OCI-LY1 (cell line): Measurements from ENCODE around the gene LMO3.

Experiments
- H2AFZ ChIP-seq: fragments of 200-600 bp; sonication (generic), shearing (Covaris generic); 2 replicates; pipeline ENCODE4 v1.6.0; 2014; ENCODE audit warnings: antibody characterized with exemption, mild to moderate bottlenecking, low read length
- H3F3A ChIP-seq: fragments of 200-600 bp; sonication (generic), shearing (Covaris generic); 2 replicates; pipeline ENCODE4 v1.6.0; 2014; ENCODE audit warnings: mild to moderate bottlenecking, antibody characterized with exemption, low read length, moderate library complexity; ENCODE audit not compliant: insufficient read depth
- H3K27ac ChIP-seq: fragments of 200-600 bp; sonication (generic); 2 replicates; pipeline ENCODE4 v1.5.1; 2014; ENCODE audit warnings: low read length, mixed run types, mild to moderate bottlenecking, low read depth; ENCODE audit not compliant: poor library complexity, severe bottlenecking
- H3K27me3 ChIP-seq: fragments of 200-600 bp; sonication (generic); 2 replicates; pipeline ENCODE4 v1.6.0; 2014; ENCODE audit warnings: antibody characterized with exemption, mild to moderate bottlenecking, low read length, moderate library complexity; ENCODE audit not compliant: insufficient read depth
- H3K36me3 ChIP-seq: fragments of 200-600 bp; sonication (generic); 2 replicates; pipeline ENCODE4 v1.6.1; 2014; ENCODE audit warnings: mild to moderate bottlenecking, antibody characterized with exemption, low read length, moderate library complexity, mixed read lengths; ENCODE audit not compliant: insufficient read depth
- H3K4me1 ChIP-seq: fragments of 200-600 bp; sonication (generic); 2 replicates; pipeline ENCODE4 v1.5.1; 2014; ENCODE audit warnings: mild to moderate bottlenecking, low read length, moderate library complexity; ENCODE audit not compliant: insufficient read depth, severe bottlenecking
- H3K4me2 ChIP-seq: fragments of 200-600 bp; sonication (generic), shearing (Covaris generic); 2 replicates; pipeline ENCODE4 v1.6.1; 2014; ENCODE audit warnings: low read length
- H3K4me3 ChIP-seq: fragments of 200-600 bp; sonication (generic); 2 replicates; pipeline ENCODE4 v1.5.1; 2014; ENCODE audit warnings: low read length, low read depth, mild to moderate bottlenecking, mixed read lengths; ENCODE audit not compliant: poor library complexity, severe bottlenecking
- H3K79me2 ChIP-seq: fragments of 200-600 bp; shearing (Covaris generic); 2 replicates; pipeline ENCODE4 v1.6.1; 2016; ENCODE audit warnings: mixed run types, low read length, mixed read lengths; ENCODE audit not compliant: insufficient read depth
- H3K9ac ChIP-seq: fragments of 200-600 bp; sonication (generic), shearing (Covaris generic); 2 replicates; pipeline ENCODE4 v1.6.1; 2014; ENCODE audit warnings: mild to moderate bottlenecking, low read length, mixed read lengths
- H3K9me2 ChIP-seq: fragments of 200-600 bp; sonication (generic), shearing (Covaris generic); 2 replicates; pipeline ENCODE4 v1.6.1; 2014; ENCODE audit warnings: low read depth, mild to moderate bottlenecking, low read length, mixed read lengths
- H3K9me3 ChIP-seq: fragments of 200-600 bp; shearing (Covaris generic); 2 replicates; pipeline ENCODE4 v1.6.1; 2014; ENCODE audit warnings: low read length, mixed read lengths
- H4K20me1 ChIP-seq: fragments of 200-600 bp; sonication (generic), shearing (Covaris generic); 2 replicates; pipeline ENCODE4 v1.6.0; 2016; ENCODE audit warnings: mild to moderate bottlenecking, low read length; ENCODE audit not compliant: insufficient read depth
- CTCF ChIP-seq: fragments of 200-600 bp; sonication (generic), shearing (Covaris generic); IDR thresholded peaks from 2 replicates; pipeline ENCODE4 v1.5.1; 2017; ENCODE audit warnings: mild to moderate bottlenecking, antibody characterized with exemption, low read length, moderate library complexity, mixed read lengths
- EZH2 ChIP-seq: fragments of 200-600 bp; sonication (generic), shearing (Covaris generic); IDR thresholded peaks from 2 replicates; pipeline ENCODE4 v1.8.0; 2017; ENCODE audit warnings: borderline replicate concordance, mixed run types, mild to moderate bottlenecking, antibody characterized with exemption, low read length, moderate library complexity, mixed read lengths

The LMO3 gene

DNA sequence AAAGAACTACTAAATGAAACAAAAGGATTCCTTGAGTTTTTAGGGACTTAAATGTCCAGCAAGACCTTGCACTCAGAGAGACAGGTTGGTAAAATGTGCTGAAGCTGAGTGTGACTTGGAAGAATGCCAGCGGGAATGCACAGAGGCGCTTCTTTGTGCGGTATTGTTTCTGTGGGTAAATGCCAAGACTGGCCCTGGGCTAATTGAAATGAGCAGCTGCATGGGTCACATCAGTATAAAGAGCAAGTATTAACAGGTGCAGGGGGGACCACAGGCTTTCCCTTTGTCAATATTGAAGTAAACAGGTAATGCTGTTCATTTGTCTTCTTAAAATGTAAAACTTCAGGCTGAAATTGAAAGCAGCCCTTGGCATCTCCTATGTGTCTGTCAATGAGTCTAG lies 74.3 kb downstream of the LMO3 start:
- H3K9me3 ChIP-seq, result no peaks in the 10 kb centered on the region
- H3K9ac ChIP-seq, result peak overlapping the region; percentile 16; the same call in 1 of the 2 replicates
- H3K9me2 ChIP-seq, result no peaks in the 10 kb centered on the region
- H3K4me3 ChIP-seq, result no peak overlapping the region
- no peak for TF ChIP-seq CTCF
- no peak for TF ChIP-seq EZH2
- H3K36me3 ChIP-seq, result no peaks in the 10 kb centered on the region
- H3K27ac ChIP-seq, result peak overlapping the region; percentile 94
- H3K4me1 ChIP-seq, result peaks cover 55% of the 10 kb centered on the region
- H3F3A ChIP-seq, result no peaks in the 10 kb centered on the region
- peak overlapping the region; percentile 42; the same call in 1 of the 2 replicates for H3K4me2 ChIP-seq
- H3K27me3 ChIP-seq, result no peaks in the 10 kb centered on the region
- H2AFZ ChIP-seq, result no peak overlapping the region
- H4K20me1 ChIP-seq, result no peaks in the 10 kb centered on the region
- H3K79me2 ChIP-seq, result no peaks in the 10 kb centered on the region

GRCh38 chr12:16530268-16530850 lies 75.6 kb downstream of the LMO3 start:
- TF ChIP-seq EZH2 (no peak), CTCF (no peak)
- Histone ChIP-seq H3K27ac (peak overlapping the region; percentile 94), H3K27me3 (no peaks in the 10 kb centered on the region)

GRCh38 chr12:16526693-16527092 lies 79.3 kb downstream of the LMO3 start:
- Histone ChIP-seq H3K9me3 (no peaks in the 10 kb centered on the region), H3K27me3 (no peaks in the 10 kb centered on the region), H3K27ac (no peak overlapping the region), H3K4me1 (peaks cover 59% of the 10 kb centered on the region), H3K79me2 (no peaks in the 10 kb centered on the region), H3K36me3 (no peaks in the 10 kb centered on the region), H3F3A (no peaks in the 10 kb centered on the region), H4K20me1 (no peaks in the 10 kb centered on the region), H3K9ac (no peak overlapping the region), H3K9me2 (no peaks in the 10 kb centered on the region), H2AFZ (no peak overlapping the region), H3K4me2 (no peak overlapping the region), H3K4me3 (no peak overlapping the region)
- TF ChIP-seq EZH2 (no peak), CTCF (no peak)

More at GRCh38 chr12:16530268-16530850, 75.6 kb downstream of the LMO3 start:
- H4K20me1 ChIP-seq, result no peaks in the 10 kb centered on the region
- no peaks in the 10 kb centered on the region for H3K9me3 ChIP-seq
- peak overlapping the region; percentile 40; the same call in 1 of the 2 replicates for H3K9ac ChIP-seq
- H3K36me3 ChIP-seq, result no peaks in the 10 kb centered on the region
- H3K79me2 ChIP-seq, result no peaks in the 10 kb centered on the region
- no peaks in the 10 kb centered on the region for H3K9me2 ChIP-seq
- H3K4me2 ChIP-seq, result no peak overlapping the region; the same call in 1 of the 2 replicates
- peaks cover 55% of the 10 kb centered on the region for H3K4me1 ChIP-seq
- H2AFZ ChIP-seq, result no peak overlapping the region
- H3K4me3 ChIP-seq, result no peak overlapping the region
- H3F3A ChIP-seq, result no peaks in the 10 kb centered on the region
